ENCODE data around the gene PCED1B. TPM values are rescaled to one million over a fixed set of nuclear protein-coding genes. Genes with fewer than 3 reads are reported as not detected.

PCED1B gene
- total RNA-seq, 2 experiments from 2014 or later = 117 to 119 TPM

DNA sequence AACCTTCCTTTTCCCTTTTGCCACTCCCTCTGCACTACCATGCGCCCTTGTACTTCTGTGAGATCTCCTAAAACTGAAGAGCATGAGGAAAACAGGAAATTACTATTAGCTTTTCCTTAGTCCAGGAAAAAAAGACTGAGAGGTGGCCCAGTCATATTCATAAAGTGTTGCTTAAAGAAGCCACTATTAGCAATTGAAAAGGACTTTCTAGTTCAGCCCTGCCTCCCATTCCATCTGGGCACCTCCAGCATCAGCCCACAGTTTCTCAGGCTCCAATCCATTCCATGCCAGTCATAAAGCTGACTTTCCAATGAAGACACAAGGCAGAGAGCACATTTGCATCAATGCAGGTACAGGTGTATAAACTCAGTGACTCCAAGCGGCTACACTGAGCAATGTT is 20.2 kb downstream of the PCED1B start:
- intact Hi-C loops (cut with micrococcal nuclease) = no loop called here
- no peak for DNase-seq
- Mint-ChIP-seq H3K27me3 (no peaks in the 10 kb centered on the region), H3K9me3 (no peaks in the 10 kb centered on the region), H3K4me3 (no peak overlapping the region), H3K36me3 (ENCODE audit: low read depth) (no peaks in the 10 kb centered on the region), H3K27ac (no peak overlapping the region), H3K4me1 (ENCODE audit: low read depth) (peaks cover 18% of the 10 kb centered on the region)
- ChIA-PET CTCF (interaction anchor here (0.7 to 1.3 kb wide), 2 partner anchors 12 to 28 kb away, joined by 3 to 6 read pairs; no protein-coding TSS in a partner anchor), POLR2A (no interaction called here)
- no peak for ATAC-seq
- TF ChIP-seq, protein P1, sequence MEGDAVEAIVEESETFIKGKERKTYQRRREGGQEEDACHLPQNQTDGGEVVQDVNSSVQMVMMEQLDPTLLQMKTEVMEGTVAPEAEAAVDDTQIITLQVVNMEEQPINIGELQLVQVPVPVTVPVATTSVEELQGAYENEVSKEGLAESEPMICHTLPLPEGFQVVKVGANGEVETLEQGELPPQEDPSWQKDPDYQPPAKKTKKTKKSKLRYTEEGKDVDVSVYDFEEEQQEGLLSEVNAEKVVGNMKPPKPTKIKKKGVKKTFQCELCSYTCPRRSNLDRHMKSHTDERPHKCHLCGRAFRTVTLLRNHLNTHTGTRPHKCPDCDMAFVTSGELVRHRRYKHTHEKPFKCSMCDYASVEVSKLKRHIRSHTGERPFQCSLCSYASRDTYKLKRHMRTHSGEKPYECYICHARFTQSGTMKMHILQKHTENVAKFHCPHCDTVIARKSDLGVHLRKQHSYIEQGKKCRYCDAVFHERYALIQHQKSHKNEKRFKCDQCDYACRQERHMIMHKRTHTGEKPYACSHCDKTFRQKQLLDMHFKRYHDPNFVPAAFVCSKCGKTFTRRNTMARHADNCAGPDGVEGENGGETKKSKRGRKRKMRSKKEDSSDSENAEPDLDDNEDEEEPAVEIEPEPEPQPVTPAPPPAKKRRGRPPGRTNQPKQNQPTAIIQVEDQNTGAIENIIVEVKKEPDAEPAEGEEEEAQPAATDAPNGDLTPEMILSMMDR (IDR thresholded peaks at IDR 0.05) = no peak

DNA sequence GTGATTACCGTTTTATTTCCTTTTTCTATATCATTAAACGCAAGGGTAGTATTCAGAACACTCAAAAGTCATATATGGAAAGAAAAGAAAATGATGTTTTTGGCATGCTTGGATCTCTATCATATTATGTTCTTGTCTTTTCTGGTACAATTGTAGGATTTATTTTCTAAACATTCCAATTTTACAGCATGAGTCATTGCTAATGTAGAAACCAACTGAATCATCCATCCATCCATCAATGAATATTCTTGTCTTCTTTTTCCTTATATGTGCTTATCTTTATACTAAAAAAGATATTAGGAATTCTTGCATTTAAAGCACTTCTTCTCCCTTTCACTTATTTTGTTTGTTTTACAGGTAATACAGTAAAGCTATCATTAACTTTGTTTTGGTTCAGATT is 20.7 kb downstream of the PCED1B start:
- Mint-ChIP-seq H3K4me3 (no peak overlapping the region), H3K27ac (no peak overlapping the region), H3K9me3 (no peaks in the 10 kb centered on the region), H3K4me1 (ENCODE audit: low read depth) (peaks cover 14% of the 10 kb centered on the region), H3K36me3 (ENCODE audit: low read depth) (no peaks in the 10 kb centered on the region), H3K27me3 (no peaks in the 10 kb centered on the region)
- ChIA-PET POLR2A (no interaction called here), CTCF (interaction anchor here (1.3 to 1.4 kb wide), 2 partner anchors 11 to 29 kb away, joined by 3 to 6 read pairs; no protein-coding TSS in a partner anchor)
- no peak for DNase-seq
- TF ChIP-seq, protein P1 (IDR thresholded peaks at IDR 0.05) = no peak
- no peak for ATAC-seq
- intact Hi-C loops (cut with micrococcal nuclease) = no loop called here

DNA sequence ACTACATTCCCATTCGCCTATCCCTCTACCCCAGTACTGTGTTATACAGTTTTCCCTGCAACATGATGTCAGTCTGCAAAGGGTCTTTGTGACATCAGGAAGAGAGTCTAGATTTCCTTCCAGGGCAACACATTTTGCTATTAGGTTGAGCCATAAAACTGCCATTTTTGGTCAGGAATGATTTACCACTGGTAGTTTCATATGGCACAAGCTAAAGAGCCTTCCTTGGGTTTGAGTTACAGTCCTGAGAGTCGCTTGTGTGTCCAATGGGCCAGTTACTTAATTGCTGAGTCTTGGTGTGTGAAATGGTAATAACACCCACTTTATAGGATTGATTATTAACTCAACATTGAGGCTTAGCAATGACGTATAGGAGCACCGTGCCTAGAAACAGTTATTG is 23.0 kb downstream of the PCED1B start:
- DNase-seq = no peak
- TF ChIP-seq, protein P1 (IDR thresholded peaks at IDR 0.05) = no peak
- H3K9me3 Mint-ChIP-seq = no peaks in the 10 kb centered on the region
- POLR2A ChIA-PET = interaction anchor here (0.6 kb wide), 1 partner anchor 16 kb away, joined by 3 read pairs; no protein-coding TSS in a partner anchor
- H3K36me3 Mint-ChIP-seq (ENCODE audit: low read depth) = peaks cover 2% of the 10 kb centered on the region
- peaks cover 9% of the 10 kb centered on the region for H3K4me1 Mint-ChIP-seq (ENCODE audit: low read depth)
- H3K4me3 Mint-ChIP-seq = no peak overlapping the region
- CTCF ChIA-PET = interaction anchor here (1.3 kb wide), 1 partner anchor 10 kb away, joined by 5 read pairs; no protein-coding TSS in a partner anchor
- H3K27me3 Mint-ChIP-seq = no peaks in the 10 kb centered on the region
- intact Hi-C loops (cut with micrococcal nuclease) = no loop called here
- H3K27ac Mint-ChIP-seq = no peak overlapping the region
- ATAC-seq = no peak

DNA sequence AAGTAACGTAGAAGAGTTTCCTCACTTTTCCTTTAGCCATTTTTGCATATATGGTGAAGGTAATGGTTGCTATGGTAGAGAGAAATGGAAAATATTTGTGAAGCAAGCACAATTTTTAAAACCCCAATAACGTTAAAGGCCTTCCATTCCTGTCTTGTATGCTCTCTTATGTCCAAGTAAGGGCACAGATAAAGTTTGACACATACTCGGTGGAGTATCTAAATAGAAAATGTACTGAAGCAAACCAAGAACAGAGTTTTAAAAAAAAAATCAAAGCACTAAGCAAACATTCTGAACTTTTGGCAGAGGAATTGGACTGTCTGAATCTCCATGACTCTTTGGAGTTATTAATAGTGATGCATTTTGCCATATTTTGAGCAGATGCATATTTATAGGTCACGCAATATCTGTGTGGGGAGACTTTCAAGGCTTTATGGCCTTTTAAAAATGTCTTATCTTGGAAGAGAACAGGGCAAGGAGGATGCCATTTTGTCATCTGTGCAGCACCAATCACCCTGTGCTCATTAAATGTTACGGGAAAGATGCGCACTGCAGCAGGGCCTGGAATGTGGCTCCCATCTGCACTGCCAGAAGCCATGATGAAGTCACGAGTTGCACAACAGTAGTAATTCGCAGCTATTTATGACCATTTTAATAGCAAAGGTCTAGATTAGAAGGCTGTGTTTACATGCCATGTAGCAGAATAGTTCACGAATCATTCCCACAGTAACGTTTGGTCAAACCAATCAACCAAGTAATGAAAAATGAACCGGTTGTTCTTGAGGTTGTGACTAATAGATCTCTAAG is 23.6 kb downstream of the PCED1B start:
- CTCF ChIA-PET = interaction anchor here (1.3 kb wide), 1 partner anchor 9 kb away, joined by 5 read pairs; no protein-coding TSS in a partner anchor
- H3K27ac Mint-ChIP-seq = no peak overlapping the region

More for the DNA sequence above, 23.6 kb downstream of the PCED1B start:
- peaks cover 9% of the 10 kb centered on the region for H3K4me1 Mint-ChIP-seq (ENCODE audit: low read depth)
- POLR2A ChIA-PET = no interaction called here
- H3K9me3 Mint-ChIP-seq = no peaks in the 10 kb centered on the region
- no peak for DNase-seq
- ATAC-seq = no peak
- intact Hi-C loops (cut with micrococcal nuclease) = no loop called here
- H3K27me3 Mint-ChIP-seq = no peaks in the 10 kb centered on the region
- peaks cover 3% of the 10 kb centered on the region for H3K36me3 Mint-ChIP-seq (ENCODE audit: low read depth)
- no peak overlapping the region for H3K4me3 Mint-ChIP-seq
- TF ChIP-seq, protein P1 (IDR thresholded peaks at IDR 0.05) = no peak
